HEK293 (cell line): Measurements from ENCODE around the gene ADK.

Source experiments
- ATF2 ChIP-seq: fragments of 450-650 bp; formaldehyde crosslinking; IDR thresholded peaks from 2 replicates; pipeline ENCODE4 v1.5.1; 2016; ENCODE audit warnings: missing biosample characterization, missing genetic modification characterization, low read depth
- ELK4 ChIP-seq: IDR thresholded peaks from 2 replicates; pipeline ENCODE4 v1.6.1; 2011; ENCODE audit warnings: mild to moderate bottlenecking, low read depth, low read length, borderline replicate concordance
- FEZF1 ChIP-seq: fragments of 450-650 bp; formaldehyde crosslinking; IDR thresholded peaks from 2 replicates; pipeline ENCODE4 v1.5.1; 2016; ENCODE audit warnings: missing biosample characterization, missing genetic modification characterization
- GLIS1 ChIP-seq: fragments of 450-650 bp; formaldehyde crosslinking; IDR thresholded peaks from 2 replicates; pipeline ENCODE4 v1.5.1; 2016; ENCODE audit warnings: missing biosample characterization, missing genetic modification characterization
- GLIS2 ChIP-seq: fragments of 450-650 bp; formaldehyde crosslinking; IDR thresholded peaks from 2 replicates; pipeline ENCODE4 v1.5.1; 2016; ENCODE audit warnings: missing biosample characterization, missing genetic modification characterization
- HIC1 ChIP-seq: fragments of 450-650 bp; formaldehyde crosslinking; IDR thresholded peaks from 2 replicates; pipeline ENCODE4 v1.5.1; 2016; ENCODE audit warnings: missing biosample characterization, missing genetic modification characterization
- PRDM1 ChIP-seq: fragments of 450-650 bp; formaldehyde crosslinking; IDR thresholded peaks from 2 replicates; pipeline ENCODE4; 2016; ENCODE audit warnings: missing biosample characterization, missing genetic modification characterization
- PRDM4 ChIP-seq: fragments of 450-650 bp; formaldehyde crosslinking; IDR thresholded peaks from 2 replicates; pipeline ENCODE4 v1.5.1; 2017; ENCODE audit warnings: missing biosample characterization, missing genetic modification characterization
- SETDB1 ChIP-seq: IDR thresholded peaks from one replicate; pipeline ENCODE4 v1.6.1; 2017; ENCODE audit warnings: mild to moderate bottlenecking, low read length, moderate library complexity, mixed read lengths; ENCODE audit not compliant: insufficient read length
- TCF7L2 ChIP-seq: IDR thresholded peaks from 2 replicates; pipeline ENCODE4 v1.6.1; 2011; ENCODE audit warnings: low read depth, mild to moderate bottlenecking, inconsistent platforms, low read length, moderate library complexity, borderline replicate concordance
- WT1 ChIP-seq: fragments of 450-650 bp; formaldehyde crosslinking; IDR thresholded peaks from 2 replicates; pipeline ENCODE4 v1.5.1; 2016; ENCODE audit warnings: missing biosample characterization, missing genetic modification characterization
- ZBTB11 ChIP-seq: fragments of 450-650 bp; formaldehyde crosslinking; conservative IDR thresholded peaks from 2 replicates; pipeline ENCODE4 v1.5.1; 2016; ENCODE audit warnings: low read depth, missing biosample characterization, missing genetic modification characterization
- ZBTB26 ChIP-seq: fragments of 450-650 bp; formaldehyde crosslinking; optimal IDR thresholded peaks from 2 replicates; pipeline ENCODE3; 2016; ENCODE audit warnings: missing biosample characterization, mild to moderate bottlenecking, missing genetic modification characterization
- ZBTB7A ChIP-seq: fragments of 450-650 bp; formaldehyde crosslinking; IDR thresholded peaks from 2 replicates; pipeline ENCODE4 v1.5.1; 2016; ENCODE audit warnings: low read depth, missing biosample characterization, missing genetic modification characterization
- ZNF10 ChIP-seq: fragments of 450-650 bp; formaldehyde crosslinking; IDR thresholded peaks from 2 replicates; pipeline ENCODE4 v1.5.1; 2017; ENCODE audit warnings: missing biosample characterization, missing genetic modification characterization
- ZNF18 ChIP-seq: fragments of 450-650 bp; formaldehyde crosslinking; IDR thresholded peaks from 2 replicates; pipeline ENCODE4 v1.5.1; 2016; ENCODE audit warnings: missing biosample characterization, missing genetic modification characterization
- ZNF248 ChIP-seq: fragments of 450-650 bp; formaldehyde crosslinking; IDR thresholded peaks from 2 replicates; pipeline ENCODE4 v1.5.1; 2017; ENCODE audit warnings: missing biosample characterization, missing genetic modification characterization
- ZNF350 ChIP-seq: fragments of 450-650 bp; formaldehyde crosslinking; IDR thresholded peaks from 2 replicates; pipeline ENCODE4 v1.5.0; 2017; ENCODE audit warnings: missing biosample characterization, mild to moderate bottlenecking, missing genetic modification characterization
- ZNF423 ChIP-seq: fragments of 450-650 bp; formaldehyde crosslinking; IDR thresholded peaks from 2 replicates; pipeline ENCODE4 v1.5.1; 2016; ENCODE audit warnings: missing biosample characterization, missing genetic modification characterization
- ZNF426 ChIP-seq: fragments of 450-650 bp; formaldehyde crosslinking; IDR thresholded peaks from 2 replicates; pipeline ENCODE4 v1.5.1; 2017; ENCODE audit warnings: missing biosample characterization, missing genetic modification characterization, mild to moderate bottlenecking, inconsistent platforms, moderate library complexity
- ZNF544 ChIP-seq: fragments of 450-650 bp; formaldehyde crosslinking; IDR thresholded peaks from 2 replicates; pipeline ENCODE4 v1.5.0; 2017; ENCODE audit warnings: missing biosample characterization, missing genetic modification characterization
- ZNF561 ChIP-seq: fragments of 450-650 bp; IDR thresholded peaks from 2 replicates; pipeline ENCODE4 v1.5.1; 2018; ENCODE audit warnings: missing biosample characterization, missing genetic modification characterization, borderline replicate concordance
- ZNF624 ChIP-seq: fragments of 450-650 bp; formaldehyde crosslinking; IDR thresholded peaks from 2 replicates; pipeline ENCODE4 v1.5.1; 2017; ENCODE audit warnings: missing biosample characterization, missing genetic modification characterization
- ZNF626 ChIP-seq: fragments of 450-650 bp; sonication (Bioruptor Pico); formaldehyde crosslinking; IDR thresholded peaks from 2 replicates; pipeline ENCODE4 v1.5.1; 2018; ENCODE audit warnings: missing biosample characterization, missing genetic modification characterization, inconsistent platforms
- ZNF629 ChIP-seq: fragments of 450-650 bp; formaldehyde crosslinking; IDR thresholded peaks from 2 replicates; pipeline ENCODE4 v1.5.1; 2017; ENCODE audit warnings: missing biosample characterization, missing genetic modification characterization
- ZNF654 ChIP-seq: fragments of 450-650 bp; formaldehyde crosslinking; IDR thresholded peaks from 2 replicates; pipeline ENCODE4 v1.5.1; 2016; ENCODE audit warnings: low read depth, missing biosample characterization, missing genetic modification characterization
- ZNF701 ChIP-seq: fragments of 450-650 bp; formaldehyde crosslinking; IDR thresholded peaks from 2 replicates; pipeline ENCODE4 v1.5.1; 2016; ENCODE audit warnings: missing biosample characterization, missing genetic modification characterization

ADK gene

GRCh38 chr10:74255888-74256357 lies 104.9 kb downstream of the ADK start (continued):
- TF ChIP-seq ZNF423 (tag by site-specific recombination) (peak; percentile 64), ATF2 (tag by site-specific recombination) (0 out of 2 replicates have a peak, but pooled peaks have one; percentile 32), ZNF624 (tag by site-specific recombination) (no peak), ZNF629 (tag by site-specific recombination) (peak; percentile 51; the same call in 1 of the 2 replicates), SETDB1 (no peak), ZNF626 (tag by site-specific recombination) (no peak), ZNF701 (tag by site-specific recombination) (no peak), FEZF1 (tag by site-specific recombination) (peak; percentile 99), ZNF654 (tag by site-specific recombination) (no peak), ZNF350 (tag by site-specific recombination) (no peak), ELK4 (no peak), ZNF248 (tag by site-specific recombination) (no peak), ZBTB7A (no peak), ZBTB11 (tag by site-specific recombination) (no peak), PRDM1 (peak; percentile 37; the same call in 1 of the 2 replicates), WT1 (tag by site-specific recombination) (no peak), GLIS1 (tag by site-specific recombination) (peak; percentile 84), ZBTB26 (tag by site-specific recombination) (no peak), ZNF10 (tag by site-specific recombination) (0 out of 2 replicates have a peak, but pooled peaks have one; percentile 23), ZNF561 (peak; percentile 82; the same call in 1 of the 2 replicates), TCF7L2 (peak; percentile 90; the same call in 1 of the 2 replicates), PRDM4 (peak; percentile 84), ZNF426 (no peak), GLIS2 (tag by site-specific recombination) (no peak), ZNF18 (tag by site-specific recombination) (peak; percentile 84; the same call in 1 of the 2 replicates), HIC1 (tag by site-specific recombination) (no peak), ZNF544 (no peak)
